Upper lobe of right lung (tissue), 1 donor: ENCODE results near the gene SIM2. TPM values are rescaled to one million over a fixed set of nuclear protein-coding genes. Genes with fewer than 3 reads are reported as not detected.

Experiments used
- ATAC-seq: fragments of 200-7000 bp; cut with Tn5 transposase; one replicate; pipeline ENCODE4 v1.9.1; 2020; ENCODE audit warnings: mild to moderate bottlenecking, moderate library complexity
- DNase-seq: peaks from one replicate; pipeline ENCODE4 v3.0.0-alpha.2; 2020
- H3K27ac ChIP-seq: fragments of 200-600 bp; one replicate; pipeline ENCODE4 v1.8.0; 2022
- H3K27me3 ChIP-seq: fragments of 200-600 bp; one replicate; pipeline ENCODE4 v1.8.0; 2022; ENCODE audit warnings: mild to moderate bottlenecking
- H3K36me3 ChIP-seq: fragments of 200-600 bp; one replicate; pipeline ENCODE4 v1.8.0; 2022
- H3K4me1 ChIP-seq: fragments of 200-600 bp; one replicate; pipeline ENCODE4 v1.8.0; 2022
- H3K4me3 ChIP-seq: fragments of 200-600 bp; one replicate; pipeline ENCODE4 v1.8.0; 2022; ENCODE audit warnings: mild to moderate bottlenecking
- H3K9me3 ChIP-seq: fragments of 200-600 bp; one replicate; pipeline ENCODE4 v1.8.0; 2022
- intact Hi-C: fragments of 100-400 bp; cut with DNase I; formaldehyde crosslinking; loops from one replicate; pipeline ENCODE4 v1.11.0; 2022
- total RNA-seq: library from RNA; stranded (reverse); fragmentation: NEBNext Ultra II Directional; extraction: Animal tissue kit (Norgen Biotek cat#: 25700); gene quantifications from one replicate; pipeline ENCODE4 v1.2.1, GENCODE V29; 2021
- TF ChIP-seq, protein P1 (sequence below): fragments of 200-600 bp; IDR thresholded peaks from one replicate; pipeline ENCODE4 v1.8.0; 2022; ENCODE audit warnings: antibody characterized with exemption
- donor health status: DM: no; HTN: yes; CAD: no; lungs with severe emphysema.

Gene SIM2
- total RNA-seq, 1 donor from 2014 or later: not detected

DNA sequence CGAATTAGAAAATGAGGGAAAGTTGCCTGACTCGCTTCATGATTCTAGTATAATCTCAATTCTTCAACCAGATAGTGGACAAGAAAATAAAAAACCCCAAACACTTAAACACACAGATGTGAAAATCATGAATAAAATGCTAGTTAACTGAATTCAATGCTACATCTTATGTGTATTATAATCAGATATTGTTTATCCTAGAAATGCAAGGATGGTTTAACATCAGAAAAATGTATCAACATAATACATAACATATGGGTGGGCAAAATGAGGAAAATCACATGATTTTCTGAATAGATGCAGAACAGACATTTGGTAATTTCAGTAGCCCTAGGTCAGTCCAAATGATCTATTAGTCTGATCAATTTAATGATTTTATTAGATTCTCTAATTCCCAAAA lies 97.2 kb downstream of the SIM2 start:
- DNase-seq: no peak

DNA sequence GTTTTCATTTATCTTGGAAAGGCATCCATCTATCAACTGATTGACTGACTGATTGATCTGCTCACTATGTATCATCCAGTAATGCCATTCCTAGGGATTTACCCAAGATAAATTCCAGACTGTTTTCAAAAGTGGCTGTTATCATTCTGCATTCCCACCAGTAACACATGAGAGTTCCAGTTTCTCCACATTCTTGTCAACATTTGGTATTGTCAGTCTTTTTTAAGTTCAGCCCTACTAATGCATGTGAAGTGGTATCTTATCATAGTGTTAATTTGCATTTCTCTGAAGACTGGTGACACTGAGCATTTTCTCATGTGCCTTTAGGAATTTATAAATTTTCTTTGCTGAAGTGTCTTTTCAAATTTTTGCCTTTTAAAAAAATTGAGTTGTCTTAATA lies 99.6 kb downstream of the SIM2 start:
- intact Hi-C loops: no loop called here
- Histone ChIP-seq H3K4me3 (no peak overlapping the region), H3K4me1 (no peaks in the 10 kb centered on the region), H3K27ac (no peak overlapping the region), H3K9me3 (peaks cover 8% of the 10 kb centered on the region), H3K36me3 (no peaks in the 10 kb centered on the region), H3K27me3 (no peaks in the 10 kb centered on the region)
- TF ChIP-seq, protein P1, sequence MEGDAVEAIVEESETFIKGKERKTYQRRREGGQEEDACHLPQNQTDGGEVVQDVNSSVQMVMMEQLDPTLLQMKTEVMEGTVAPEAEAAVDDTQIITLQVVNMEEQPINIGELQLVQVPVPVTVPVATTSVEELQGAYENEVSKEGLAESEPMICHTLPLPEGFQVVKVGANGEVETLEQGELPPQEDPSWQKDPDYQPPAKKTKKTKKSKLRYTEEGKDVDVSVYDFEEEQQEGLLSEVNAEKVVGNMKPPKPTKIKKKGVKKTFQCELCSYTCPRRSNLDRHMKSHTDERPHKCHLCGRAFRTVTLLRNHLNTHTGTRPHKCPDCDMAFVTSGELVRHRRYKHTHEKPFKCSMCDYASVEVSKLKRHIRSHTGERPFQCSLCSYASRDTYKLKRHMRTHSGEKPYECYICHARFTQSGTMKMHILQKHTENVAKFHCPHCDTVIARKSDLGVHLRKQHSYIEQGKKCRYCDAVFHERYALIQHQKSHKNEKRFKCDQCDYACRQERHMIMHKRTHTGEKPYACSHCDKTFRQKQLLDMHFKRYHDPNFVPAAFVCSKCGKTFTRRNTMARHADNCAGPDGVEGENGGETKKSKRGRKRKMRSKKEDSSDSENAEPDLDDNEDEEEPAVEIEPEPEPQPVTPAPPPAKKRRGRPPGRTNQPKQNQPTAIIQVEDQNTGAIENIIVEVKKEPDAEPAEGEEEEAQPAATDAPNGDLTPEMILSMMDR: no peak
- DNase-seq: no peak
- no peak for ATAC-seq

More for the DNA sequence above, 97.2 kb downstream of the SIM2 start:
- H3K36me3 ChIP-seq: no peaks in the 10 kb centered on the region
- intact Hi-C loops: no loop called here
- no peak overlapping the region for H3K4me3 ChIP-seq
- no peaks in the 10 kb centered on the region for H3K4me1 ChIP-seq
- no peak for ATAC-seq
- peaks cover 8% of the 10 kb centered on the region for H3K9me3 ChIP-seq
- H3K27ac ChIP-seq: no peak overlapping the region
- TF ChIP-seq, protein P1: no peak
- H3K27me3 ChIP-seq: no peaks in the 10 kb centered on the region

Other genes starting within 250 kb of the SIM2 start
- not detected for gene CLDN14, start 219.0 kb upstream of the SIM2 start, total RNA-seq